Adrenal gland (tissue), 12 donors: Measurements from ENCODE around the gene TANC1. TPM values are rescaled to one million over a fixed set of nuclear protein-coding genes. Genes with fewer than 3 reads are reported as not detected.

Experiments used
- DNase-seq, 7 donors: peaks; one replicate each; pipeline ENCODE4 v3.0.0-alpha.2; 2019 to 2020
- H3K27ac ChIP-seq, 5 donors: fragments of 200-600 bp; sonication (generic) in 4 of 5; 1 replicate in 3 of 5; 2 replicates in 2 of 5; pipeline versions ENCODE4 v1.5.1 to v1.8.0; 2016 to 2020; ENCODE audit warnings: mild to moderate bottlenecking in 1 of 5
- H3K27me3 ChIP-seq: fragments of 200-600 bp; 2 replicates; pipeline ENCODE4 v1.8.0; 2021
- H3K36me3 ChIP-seq, 2 donors: fragments of 200-600 bp; replicated peaks in 1 of 2; 1 replicate in 1 of 2; 2 replicates in 1 of 2; pipeline versions ENCODE4 v1.5.1 to v1.8.0; 2018 to 2022
- H3K4me1 ChIP-seq, 2 donors: fragments of 200-600 bp; replicated peaks in 1 of 2; 1 replicate in 1 of 2; 2 replicates in 1 of 2; pipeline versions ENCODE4 v1.5.1 to v1.8.0; 2018 to 2021
- H3K4me3 ChIP-seq, 4 donors: fragments of 200-600 bp; sonication (generic) in 3 of 4; one replicate each; pipeline ENCODE4 v1.5.1; 2016 to 2018
- H3K9me3 ChIP-seq, 3 donors: fragments of 200-600 bp; sonication (generic) in 1 of 3; replicated peaks in 1 of 3; 1 replicate in 2 of 3; 2 replicates in 1 of 3; pipeline versions ENCODE4 v1.5.1 to v1.8.0; 2016 to 2021
- POLR2A ChIP-seq, 2 donors: fragments of 450-650 bp; IDR thresholded peaks; one replicate each; pipeline ENCODE4 v1.6.1; 2017; ENCODE audit warnings: antibody characterized with exemption in 2 of 2, mild to moderate bottlenecking in 2 of 2, moderate library complexity in 1 of 2
- WGBS, 4 donors: extraction: QIAGEN DNeasy Blood & Tissue Kit in 2 of 4; methylation state at CpG; one replicate each; pipeline versions ENCODE4 v1.1.5 to v1.1.7; 2013 to 2017; 5-methylcytosine and 5-hydroxymethylcytosine counted together
- intact Hi-C, 2 donors: fragments of 100-400 bp; cut with DNase I; formaldehyde crosslinking; loops; one replicate each; pipeline versions ENCODE4 v1.14.1 to v1.15.0; 2022 to 2023
- polyA plus RNA-seq, 3 donors: library from polyadenylated mRNA; stranded (reverse); fragments of 200-250 nt in 2 of 3; fragments of 350-450 nt in 1 of 3; fragmentation: Illumina TruSeq in 1 of 3; extraction: RNeasy Lipid Tissue Mini Kit (QIAGEN cat#74804) in 1 of 3; gene quantifications; one replicate each; pipeline ENCODE4 v1.2.3, GENCODE V29; 2013 to 2014
- total RNA-seq, 9 donors: library from RNA; depleted of rRNA in 4 of 9; stranded (reverse); fragments of >200 nt in 4 of 9; fragments of 120-200 nt in 1 of 9; fragmentation: NEBNext Ultra II Directional in 1 of 9; extraction: Animal tissue kit (Norgen Biotek cat#: 25700) in 1 of 9; gene quantifications; one replicate each; pipeline versions ENCODE4 v1.1.0 to v1.2.4, GENCODE V29; 2013 to 2023
- TF ChIP-seq, protein P1 (sequence below), 6 experiments: fragments of 450-650 bp in 4 of 6; fragments of 200-600 bp in 2 of 6; sonication (generic) in 1 of 6; IDR thresholded peaks; 1 replicate in 5 of 6; 2 replicates in 1 of 6; pipeline versions ENCODE4 v1.5.1 to v1.8.0; 2016 to 2021; ENCODE audit warnings: antibody characterized with exemption in 6 of 6, mild to moderate bottlenecking in 2 of 6, moderate library complexity in 1 of 6
- donor health status: healthy with polysubstance abuse.
- donor health status: Bipolar disorder and iron deficiency.
- donor health status: DM: yes; HTN: yes; CAD: no.
- donor health status: DM: no; HTN: no; CAD: no.
- donor health status: DM: no; HTN: no; CAD: no.
- donor health status: DM: yes; HTN: yes; CAD: no.

Gene TANC1
- total and polyA plus RNA-seq, 12 donors = 14.1 to 53.3 (median 24.8) TPM

DNA sequence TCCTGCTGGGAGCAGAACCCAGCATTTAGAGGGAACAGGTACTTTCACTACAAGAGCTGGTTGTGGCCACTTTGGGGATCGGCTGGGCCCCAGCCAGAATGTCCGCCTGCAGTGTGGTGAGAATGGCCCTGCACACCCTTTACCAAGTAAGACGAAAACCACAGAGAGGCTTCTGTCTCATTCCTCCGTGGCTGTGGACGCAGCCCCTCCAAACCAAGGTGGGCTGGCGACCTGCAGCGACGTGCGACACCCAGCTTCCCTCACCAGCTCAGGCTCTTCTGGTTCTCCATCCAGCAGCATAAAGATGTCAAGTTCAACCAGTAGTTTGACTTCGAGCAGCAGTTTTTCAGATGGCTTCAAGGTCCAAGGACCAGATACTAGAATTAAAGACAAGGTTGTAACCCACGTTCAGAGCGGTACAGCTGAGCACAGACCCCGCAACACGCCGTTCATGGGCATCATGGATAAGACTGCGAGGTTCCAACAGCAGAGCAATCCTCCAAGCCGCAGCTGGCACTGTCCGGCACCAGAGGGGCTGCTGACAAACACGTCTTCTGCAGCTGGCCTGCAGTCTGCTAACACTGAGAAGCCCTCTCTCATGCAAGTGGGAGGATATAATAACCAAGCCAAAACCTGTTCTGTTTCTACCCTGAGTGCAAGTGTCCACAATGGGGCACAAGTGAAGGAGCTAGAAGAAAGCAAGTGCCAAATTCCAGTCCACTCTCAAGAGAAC, 261.9 kb downstream of the TANC1 start:
- Histone ChIP-seq H3K27ac (no peak overlapping the region), H3K4me3 (no peak overlapping the region), H3K4me1 (no peaks in the 10 kb centered on the region), H3K27me3 (no peaks in the 10 kb centered on the region), H3K9me3 (no peaks in the 10 kb centered on the region), H3K36me3 (peaks cover 0 to 41% of the 10 kb centered on the region in 2 donors)
- no peak for DNase-seq
- intact Hi-C loops = no loop called here
- WGBS, 4 donors = 93 to 98% (median 96%) methylated on average over 18 to 19 of the region's 19 CpGs
- no peak for TF ChIP-seq POLR2A (IDR thresholded peaks at IDR 0.05)
- TF ChIP-seq, protein P1, sequence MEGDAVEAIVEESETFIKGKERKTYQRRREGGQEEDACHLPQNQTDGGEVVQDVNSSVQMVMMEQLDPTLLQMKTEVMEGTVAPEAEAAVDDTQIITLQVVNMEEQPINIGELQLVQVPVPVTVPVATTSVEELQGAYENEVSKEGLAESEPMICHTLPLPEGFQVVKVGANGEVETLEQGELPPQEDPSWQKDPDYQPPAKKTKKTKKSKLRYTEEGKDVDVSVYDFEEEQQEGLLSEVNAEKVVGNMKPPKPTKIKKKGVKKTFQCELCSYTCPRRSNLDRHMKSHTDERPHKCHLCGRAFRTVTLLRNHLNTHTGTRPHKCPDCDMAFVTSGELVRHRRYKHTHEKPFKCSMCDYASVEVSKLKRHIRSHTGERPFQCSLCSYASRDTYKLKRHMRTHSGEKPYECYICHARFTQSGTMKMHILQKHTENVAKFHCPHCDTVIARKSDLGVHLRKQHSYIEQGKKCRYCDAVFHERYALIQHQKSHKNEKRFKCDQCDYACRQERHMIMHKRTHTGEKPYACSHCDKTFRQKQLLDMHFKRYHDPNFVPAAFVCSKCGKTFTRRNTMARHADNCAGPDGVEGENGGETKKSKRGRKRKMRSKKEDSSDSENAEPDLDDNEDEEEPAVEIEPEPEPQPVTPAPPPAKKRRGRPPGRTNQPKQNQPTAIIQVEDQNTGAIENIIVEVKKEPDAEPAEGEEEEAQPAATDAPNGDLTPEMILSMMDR (IDR thresholded peaks at IDR 0.05) = no peak

GRCh38 chr2:159232456-159233170, 264.2 kb downstream of the TANC1 start:
- no peak for DNase-seq
- TF ChIP-seq POLR2A (IDR thresholded peaks at IDR 0.05) = no peak
- TF ChIP-seq, protein P1 (IDR thresholded peaks at IDR 0.05) = no peak
- Histone ChIP-seq H3K27me3 (no peaks in the 10 kb centered on the region), H3K9me3 (no peaks in the 10 kb centered on the region), H3K4me1 (no peaks in the 10 kb centered on the region), H3K36me3 (peaks cover 0 to 56% of the 10 kb centered on the region in 2 donors), H3K4me3 (no peak overlapping the region), H3K27ac (no peak overlapping the region)
- intact Hi-C loops = no loop called here
- WGBS, 4 donors = 44 to 55% (median 47%) methylated on average over 3 of the region's 3 CpGs

- Histone ChIP-seq H3K9me3 (no peaks in the 10 kb centered on the region), H3K27ac (no peak overlapping the region), H3K4me3 (no peak overlapping the region), H3K4me1 (no peaks in the 10 kb centered on the region), H3K36me3 (peaks cover 0 to 52% of the 10 kb centered on the region in 2 donors), H3K27me3 (no peaks in the 10 kb centered on the region)
- TF ChIP-seq, protein P1 (IDR thresholded peaks at IDR 0.05) = no peak
- no peak for TF ChIP-seq POLR2A (IDR thresholded peaks at IDR 0.05)
- 91 to 98% (median 95%) methylated on average over 6 of the region's 6 CpGs for WGBS, 4 donors
- intact Hi-C loops = no loop called here
- no peak for DNase-seq
These were observed 266.4 kb downstream of the TANC1 start for GRCh38 chr2:159234868-159235267.

DNA sequence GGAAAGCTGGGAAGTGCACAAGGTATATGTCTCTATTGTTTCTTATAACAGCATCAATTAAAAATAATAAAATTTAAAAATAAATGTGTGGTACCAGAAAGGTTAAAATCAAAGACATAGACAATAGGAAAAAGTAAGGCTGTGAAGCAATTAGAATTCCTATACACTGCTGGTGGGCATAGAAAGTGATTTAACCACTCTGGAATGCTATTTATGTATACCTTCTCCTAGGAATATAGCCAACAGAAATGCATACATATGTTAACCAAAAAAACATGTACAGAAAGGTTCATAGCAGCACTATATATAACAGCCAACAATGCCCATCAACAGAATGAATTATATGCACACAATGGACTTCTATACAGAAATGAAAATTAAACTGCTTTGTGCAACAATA, 275.1 kb downstream of the TANC1 start:
- Histone ChIP-seq H3K27me3 (no peaks in the 10 kb centered on the region), H3K9me3 (peaks cover 0 to 7% (median 0%) of the 10 kb centered on the region in 3 donors), H3K27ac (no peak overlapping the region), H3K36me3 (peaks cover 0 to 41% of the 10 kb centered on the region in 2 donors), H3K4me1 (no peaks in the 10 kb centered on the region), H3K4me3 (no peak overlapping the region)
- intact Hi-C loops = no loop called here
- no peak for DNase-seq
- TF ChIP-seq, protein P1 (IDR thresholded peaks at IDR 0.05) = no peak
- no peak for TF ChIP-seq POLR2A (IDR thresholded peaks at IDR 0.05)
